Jurkat, Clone E6-1 (cell line): Measurements from ENCODE around the gene ABCG1.

ENCODE experiments used
- DNase-seq: peaks from one replicate; pipeline ENCODE4 v3.0.0-alpha.2; 2011; ENCODE audit warnings: low read depth, low spot score
- H3K4me3 ChIP-seq: 2 replicates; pipeline ENCODE4 v1.5.1; 2011; ENCODE audit warnings: mild to moderate bottlenecking, low read length, control low read depth, moderate library complexity

The ABCG1 gene

DNA sequence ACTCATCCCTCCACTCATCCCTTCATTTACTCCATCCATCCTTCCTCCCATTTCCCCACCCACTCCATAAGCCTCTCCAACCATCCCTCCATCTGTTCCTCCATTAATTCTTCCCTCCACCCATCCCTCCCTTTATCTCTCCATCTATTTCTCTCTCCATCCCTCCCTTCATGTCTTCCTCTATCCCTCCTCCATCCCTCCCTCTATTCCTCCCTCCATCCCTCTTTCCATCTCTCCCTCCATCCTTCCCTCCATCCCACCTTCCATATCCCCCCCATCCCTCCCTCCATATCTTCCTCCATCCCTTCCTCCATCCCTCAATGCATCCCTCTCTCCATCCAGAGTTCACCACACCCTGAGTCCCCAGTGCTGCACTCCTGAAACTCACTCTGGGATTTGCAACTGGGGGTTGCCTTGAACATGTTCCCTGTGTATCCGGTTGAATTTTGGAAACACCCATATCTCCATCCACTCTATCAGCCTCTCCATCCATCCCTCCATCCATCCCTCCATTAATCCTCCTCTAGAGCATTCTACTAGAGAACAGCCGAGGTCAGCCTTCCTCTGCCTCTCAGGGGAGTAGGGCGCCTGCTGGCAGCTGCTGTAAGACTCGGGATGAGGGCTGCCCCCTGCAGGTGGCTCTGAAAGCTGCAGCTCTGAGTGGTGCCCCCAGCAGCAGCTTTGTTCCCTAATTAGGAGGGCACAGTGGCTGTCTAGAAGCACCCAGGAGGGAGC is 39.4 kb downstream of the ABCG1 start:
- peak; percentile 68 for DNase-seq

DNA sequence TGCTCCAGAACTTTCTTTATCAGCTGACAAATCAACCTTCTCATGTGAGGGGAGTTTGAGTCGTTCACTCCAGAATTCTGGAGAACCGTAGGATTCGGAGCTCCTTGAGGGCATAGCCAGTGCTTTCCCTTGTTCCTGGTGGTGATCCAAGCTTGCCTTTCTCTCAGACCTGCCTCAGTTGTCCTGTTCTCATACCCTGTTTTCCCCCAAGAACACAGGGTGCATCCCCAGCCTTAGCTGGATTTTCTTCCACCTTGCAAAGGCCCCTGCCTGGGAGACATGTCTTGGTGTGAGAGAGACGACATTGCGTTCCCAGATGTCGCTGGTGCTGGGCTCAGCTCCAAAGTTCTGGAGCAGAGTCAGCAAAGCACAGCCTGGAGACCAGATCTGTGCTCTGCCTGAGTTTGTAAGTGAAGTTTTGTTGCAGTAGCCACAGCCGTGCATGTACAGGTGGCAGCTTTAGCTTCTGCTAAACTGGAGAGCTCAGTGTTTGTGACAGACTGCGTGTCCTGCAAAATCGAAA is 40.0 kb downstream of the ABCG1 start:
- H3K4me3 ChIP-seq: no peak overlapping the region
- DNase-seq: no peak

More for the DNA sequence above, 39.4 kb downstream of the ABCG1 start:
- H3K4me3 ChIP-seq: no peak overlapping the region

DNA sequence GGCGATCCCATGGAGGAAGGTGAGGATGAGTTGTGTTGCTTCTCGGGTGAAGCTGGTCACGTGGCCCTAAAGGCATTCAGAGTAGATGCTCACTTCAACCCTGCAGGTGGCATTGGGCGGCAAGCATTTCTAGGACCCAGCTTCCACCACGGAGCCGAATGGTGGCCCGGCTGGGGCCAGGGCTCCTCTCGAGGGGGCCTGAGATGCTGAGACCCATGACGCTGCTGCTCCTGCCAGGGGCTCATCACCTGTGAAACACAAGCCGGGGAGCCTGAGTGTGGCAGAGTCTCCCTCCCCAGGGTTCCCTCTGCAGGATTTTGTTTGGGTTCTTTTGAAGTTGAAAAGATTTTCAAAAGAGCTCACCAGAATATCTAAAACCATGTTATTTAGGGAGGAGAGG is 41.2 kb downstream of the ABCG1 start:
- H3K4me3 ChIP-seq: no peak overlapping the region
- no peak for DNase-seq

DNA sequence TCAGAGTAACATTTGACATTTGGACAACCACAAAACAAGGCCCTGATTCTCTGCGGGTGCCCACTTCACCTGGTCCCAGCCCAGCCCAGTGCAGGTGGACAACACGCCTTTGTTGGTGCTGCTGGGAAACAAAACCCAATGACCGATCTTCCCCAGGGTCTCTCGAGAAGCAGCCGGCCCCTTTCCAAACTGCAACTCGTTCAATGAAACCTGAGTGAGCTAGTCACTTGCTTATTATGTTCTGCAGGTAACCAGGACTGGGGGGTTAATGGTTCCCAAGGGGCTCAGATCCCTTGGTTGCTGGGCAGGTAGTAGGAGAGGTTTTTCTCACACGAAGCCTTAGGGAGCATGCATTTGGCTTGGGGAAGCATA is 42.9 kb downstream of the ABCG1 start:
- no peak for DNase-seq
- no peak overlapping the region for H3K4me3 ChIP-seq

DNA sequence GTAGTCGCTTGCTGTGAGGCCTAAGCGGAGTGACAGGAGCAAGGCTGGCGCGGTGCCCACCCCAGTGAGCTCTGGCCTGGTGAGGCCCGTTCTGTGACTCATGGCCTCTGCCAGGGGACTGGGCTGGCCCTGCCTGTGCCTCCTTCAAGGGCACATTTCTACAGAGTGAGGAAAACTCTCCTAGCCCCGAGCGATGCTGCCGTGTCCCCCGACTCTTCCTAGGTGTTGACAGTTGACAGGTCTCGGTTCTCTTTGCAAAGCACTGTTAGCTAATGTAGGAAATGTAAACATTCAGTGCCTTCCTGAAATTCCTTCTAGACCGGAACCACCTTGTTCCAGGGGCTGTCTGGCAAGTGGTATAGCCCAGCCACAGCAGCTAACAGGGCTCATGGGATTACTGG is 43.9 kb downstream of the ABCG1 start:
- H3K4me3 ChIP-seq: no peak overlapping the region
- no peak for DNase-seq

DNA sequence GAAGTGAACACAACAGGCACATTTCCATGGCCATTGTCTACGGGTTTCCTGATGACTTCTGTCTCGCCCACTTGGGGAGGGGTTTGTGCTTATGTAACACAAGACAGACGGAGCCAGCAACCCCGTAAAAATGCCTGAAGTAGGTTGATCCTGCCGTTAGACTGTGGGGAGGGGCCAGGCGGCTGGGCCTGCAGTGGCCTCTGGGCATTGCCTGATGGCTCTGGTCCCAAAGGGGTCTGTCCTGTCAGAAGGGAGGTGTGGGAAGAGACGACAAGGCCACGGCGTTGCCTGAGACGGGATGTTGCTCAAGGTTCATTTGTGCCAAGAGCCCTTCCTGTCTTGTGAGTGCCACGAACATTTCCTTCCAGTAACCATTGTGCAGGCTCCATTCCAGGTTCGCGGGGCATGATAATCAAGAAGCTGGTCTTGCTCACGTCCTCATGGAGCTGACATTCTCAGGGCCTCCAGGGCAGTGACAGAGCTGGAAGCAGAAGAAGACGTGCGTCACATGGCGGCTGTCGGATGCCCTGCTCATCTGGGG is 44.7 kb downstream of the ABCG1 start:
- no peak overlapping the region for H3K4me3 ChIP-seq
- DNase-seq: no peak

DNA sequence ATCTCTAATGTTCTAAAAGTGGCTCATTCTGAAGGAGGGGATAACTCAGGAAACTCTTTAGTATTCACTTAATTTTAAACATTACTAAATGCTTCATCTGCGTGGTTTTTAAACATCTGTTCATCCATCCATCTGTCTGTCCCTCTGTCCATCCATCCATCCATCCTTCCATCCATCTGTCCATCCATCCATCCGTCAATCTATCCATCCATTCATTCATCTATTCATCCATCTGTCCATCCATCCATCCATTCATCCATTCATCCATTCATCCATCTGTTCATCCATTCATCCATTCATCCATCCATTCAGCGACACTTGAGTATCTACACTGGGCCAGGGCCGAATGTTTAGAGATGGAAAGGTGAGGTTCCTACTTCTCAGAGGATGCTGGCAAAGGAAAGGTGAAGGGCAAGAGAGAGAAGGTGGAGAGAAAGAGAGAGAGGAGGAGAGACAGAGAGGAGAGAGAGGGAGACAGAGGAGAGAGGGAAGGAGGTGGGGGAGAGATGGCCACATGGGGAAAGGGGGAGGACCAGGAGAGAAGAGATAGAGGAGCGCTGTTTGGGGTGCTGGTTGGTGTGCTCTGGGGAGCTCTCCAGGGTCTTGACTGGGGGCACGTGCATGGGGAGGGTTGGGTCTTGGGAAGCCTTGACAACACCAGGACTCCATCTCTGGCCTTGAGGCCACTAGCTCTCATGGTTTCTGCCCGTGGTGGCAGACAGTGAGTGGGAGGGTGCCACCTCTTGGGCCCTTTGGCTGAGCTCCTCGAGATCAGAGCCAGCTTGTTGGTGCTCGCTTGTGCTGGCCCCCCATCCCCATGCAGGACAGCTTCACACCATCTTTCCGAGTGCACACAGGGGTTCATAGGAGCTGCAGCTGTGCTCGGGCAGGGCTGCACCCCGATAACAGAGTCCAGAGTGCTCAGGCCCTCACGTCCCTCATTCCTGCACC is 45.6 kb downstream of the ABCG1 start:
- no peak overlapping the region for H3K4me3 ChIP-seq
- no peak for DNase-seq

DNA sequence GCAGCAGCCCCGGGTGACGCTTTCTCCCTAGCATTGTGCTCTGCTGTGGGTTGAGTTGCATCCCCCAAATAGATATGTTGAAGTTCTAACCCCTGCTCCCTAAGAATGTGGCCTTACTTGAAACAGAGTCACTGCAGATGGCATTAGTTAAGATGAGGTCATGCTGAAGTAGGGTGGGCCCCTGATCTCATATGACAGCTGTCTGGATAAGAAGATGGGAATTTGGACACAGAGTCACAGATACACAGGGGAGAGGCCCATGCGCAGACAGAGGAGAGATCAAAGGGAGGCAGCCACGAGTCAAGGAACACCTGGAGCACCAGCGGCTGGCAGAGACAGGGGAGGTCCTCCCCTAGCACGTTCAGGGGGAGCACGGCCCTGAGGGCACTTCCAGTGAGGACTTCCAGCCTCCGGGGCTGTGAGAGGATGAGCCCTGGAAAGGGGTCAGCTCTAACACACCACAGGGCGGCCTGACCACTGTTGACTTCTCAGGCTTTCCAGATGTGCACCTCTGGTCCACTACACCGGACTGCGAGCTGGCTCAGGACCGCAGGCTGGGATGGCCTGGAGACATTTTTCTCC is 46.4 kb downstream of the ABCG1 start:
- H3K4me3 ChIP-seq: no peak overlapping the region
- DNase-seq: no peak

DNA sequence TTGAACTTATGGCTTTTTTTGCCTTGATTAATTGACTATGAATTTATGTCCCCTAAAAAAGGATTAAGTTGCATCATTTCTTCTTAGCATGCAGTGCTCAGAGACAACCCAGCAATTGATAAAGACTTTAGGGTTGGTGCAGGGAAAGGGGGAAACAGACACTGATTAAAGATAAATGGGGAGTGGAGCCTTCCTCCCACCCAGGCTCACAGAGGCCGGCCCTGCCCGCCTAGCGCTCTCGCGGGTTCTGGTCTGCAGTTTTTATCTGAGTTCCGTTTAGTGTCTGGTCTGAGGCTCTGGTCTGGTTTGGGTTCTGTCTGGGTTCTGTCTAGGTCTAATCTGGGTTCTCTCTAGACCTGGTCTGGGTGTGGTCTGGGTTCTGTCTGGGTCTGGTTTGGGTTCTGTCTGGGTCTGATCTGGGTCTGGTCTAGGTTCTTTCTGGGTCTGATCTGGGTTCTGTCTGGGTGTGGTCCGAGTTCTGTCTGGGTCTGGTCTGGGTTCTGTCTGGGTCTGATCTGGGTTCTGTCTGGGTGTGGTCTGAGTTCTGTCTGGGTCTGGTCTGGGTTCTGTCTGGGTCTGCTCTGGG is 48.1 kb downstream of the ABCG1 start:
- DNase-seq: no peak
- H3K4me3 ChIP-seq: no peak overlapping the region

DNA sequence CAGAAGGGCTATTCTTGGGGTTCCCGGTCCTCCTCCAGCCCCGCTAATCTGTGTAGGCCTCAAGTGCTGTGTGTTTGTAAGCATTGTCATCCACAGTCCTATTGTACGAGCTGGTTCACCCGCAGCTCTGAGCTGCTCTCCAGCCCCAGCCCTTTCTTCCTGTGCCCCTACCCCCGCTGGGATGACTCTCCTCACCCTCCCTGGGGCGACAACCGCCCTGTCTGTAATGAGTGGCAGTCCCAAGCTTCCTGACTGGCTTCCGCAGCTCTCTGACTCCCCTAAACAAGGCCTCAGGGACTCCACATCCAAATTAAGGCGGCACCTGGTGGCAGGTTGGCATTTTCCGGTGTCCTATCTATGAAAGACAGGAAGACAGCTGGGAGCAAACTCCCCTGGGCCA is 50.4 kb downstream of the ABCG1 start:
- no peak overlapping the region for H3K4me3 ChIP-seq
- no peak for DNase-seq

DNA sequence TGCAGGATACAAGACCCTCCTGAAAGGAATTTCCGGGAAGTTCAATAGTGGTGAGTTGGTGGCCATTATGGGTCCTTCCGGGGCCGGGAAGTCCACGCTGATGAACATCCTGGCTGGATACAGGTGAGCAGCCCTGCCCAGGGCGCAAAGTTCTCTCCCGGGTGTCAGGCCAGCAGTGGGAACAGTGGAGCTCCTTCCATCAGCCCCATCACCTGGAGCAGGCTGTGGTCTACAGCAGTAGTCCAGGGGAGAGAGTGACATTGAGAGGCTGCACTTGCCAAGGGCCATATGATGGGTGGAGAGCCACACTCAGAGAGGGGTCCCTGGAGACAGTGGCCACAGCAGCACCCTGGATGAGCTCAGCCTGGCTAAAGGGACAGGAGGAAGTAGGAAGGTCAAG is 52.1 kb downstream of the ABCG1 start:
- no peak overlapping the region for H3K4me3 ChIP-seq
- DNase-seq: no peak

DNA sequence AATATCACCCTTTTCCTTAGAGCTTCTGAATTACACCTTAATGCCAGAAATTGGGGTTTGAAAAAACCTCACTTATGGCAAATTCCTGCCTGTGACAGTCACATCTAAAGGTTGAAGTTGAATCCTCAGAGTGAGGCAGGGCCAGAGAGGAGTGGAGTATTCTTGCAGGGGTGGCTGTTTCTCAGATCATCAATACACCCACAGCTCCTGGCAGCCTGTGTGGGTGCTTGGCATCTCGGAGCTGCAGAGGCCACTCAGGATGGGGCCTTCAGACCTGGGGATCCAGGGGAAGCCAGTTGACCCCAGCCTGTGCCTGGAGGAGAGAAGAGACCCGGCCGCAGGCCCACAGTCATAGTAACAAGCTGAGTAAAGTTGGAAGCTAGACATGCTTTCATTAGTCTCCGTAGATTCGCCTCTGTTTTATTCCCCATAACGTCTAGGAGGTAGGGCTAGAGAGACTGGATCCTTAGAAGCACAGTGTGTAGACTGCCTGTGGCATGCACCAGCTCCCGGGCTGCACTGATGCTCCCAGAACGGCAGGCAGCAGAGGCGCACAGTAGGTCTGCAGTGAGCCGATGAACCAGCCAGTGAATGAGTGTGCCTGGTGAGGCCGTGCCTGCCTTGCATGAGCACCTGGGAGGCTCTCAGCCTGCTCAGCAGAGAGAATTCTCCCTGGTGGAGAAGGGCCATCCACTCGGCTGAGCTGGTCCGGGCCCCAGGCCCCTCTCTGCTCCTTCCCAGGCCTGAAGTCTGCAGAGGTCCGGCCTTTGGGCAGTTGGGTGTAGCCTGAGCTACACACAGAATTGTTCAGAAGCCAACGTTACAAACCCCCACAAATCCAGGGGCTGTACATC is 53.4 kb downstream of the ABCG1 start:
- DNase-seq: no peak

DNA sequence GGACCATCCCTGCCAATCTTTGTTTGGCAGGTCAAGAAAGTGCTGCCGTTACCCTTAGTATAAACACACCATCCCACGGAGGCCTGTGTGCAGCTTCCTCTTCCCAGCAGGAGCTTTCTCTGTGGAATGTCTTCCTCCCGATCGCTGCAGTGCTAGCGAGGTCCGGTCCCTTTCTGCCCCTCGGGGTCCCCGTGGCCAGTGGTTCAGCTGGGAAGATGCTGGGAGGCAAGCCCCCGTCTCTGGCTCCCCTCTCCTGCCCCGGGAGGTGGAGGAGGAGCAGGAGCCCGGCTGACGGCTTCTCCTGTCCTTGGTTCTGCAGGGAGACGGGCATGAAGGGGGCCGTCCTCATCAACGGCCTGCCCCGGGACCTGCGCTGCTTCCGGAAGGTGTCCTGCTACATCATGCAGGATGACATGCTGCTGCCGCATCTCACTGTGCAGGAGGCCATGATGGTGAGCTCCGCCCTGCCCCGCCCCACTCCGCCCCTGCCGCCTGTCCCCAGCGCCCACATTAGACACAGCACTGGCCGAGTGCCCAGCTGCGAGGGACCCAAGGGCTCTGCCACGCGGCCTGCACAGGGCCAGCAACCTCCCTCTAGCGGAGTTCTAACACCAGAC is 54.2 kb downstream of the ABCG1 start:
- no peak for DNase-seq
- H3K4me3 ChIP-seq: no peak overlapping the region

More for the DNA sequence above, 53.4 kb downstream of the ABCG1 start:
- H3K4me3 ChIP-seq: no peak overlapping the region

DNA sequence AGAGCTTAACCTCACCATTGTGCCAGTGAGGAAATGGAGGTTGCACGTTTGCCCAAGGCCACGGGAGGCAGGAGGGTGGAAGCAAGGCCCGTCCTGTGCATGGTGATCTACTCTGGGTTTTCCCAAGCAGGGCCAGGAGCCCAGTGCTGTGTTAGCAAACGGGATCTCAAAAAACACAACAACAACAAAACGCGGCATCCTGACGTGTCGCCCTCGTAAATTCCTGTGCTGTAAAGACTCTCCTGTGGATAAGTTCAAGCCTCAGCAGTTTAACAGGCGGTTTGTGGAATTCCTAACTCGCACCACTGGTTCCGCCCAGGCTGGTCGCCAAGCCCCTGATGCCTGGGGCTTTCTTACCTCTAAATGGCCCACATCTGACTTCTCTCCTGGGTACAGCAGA is 57.1 kb downstream of the ABCG1 start:
- H3K4me3 ChIP-seq: no peak overlapping the region
- no peak for DNase-seq

DNA sequence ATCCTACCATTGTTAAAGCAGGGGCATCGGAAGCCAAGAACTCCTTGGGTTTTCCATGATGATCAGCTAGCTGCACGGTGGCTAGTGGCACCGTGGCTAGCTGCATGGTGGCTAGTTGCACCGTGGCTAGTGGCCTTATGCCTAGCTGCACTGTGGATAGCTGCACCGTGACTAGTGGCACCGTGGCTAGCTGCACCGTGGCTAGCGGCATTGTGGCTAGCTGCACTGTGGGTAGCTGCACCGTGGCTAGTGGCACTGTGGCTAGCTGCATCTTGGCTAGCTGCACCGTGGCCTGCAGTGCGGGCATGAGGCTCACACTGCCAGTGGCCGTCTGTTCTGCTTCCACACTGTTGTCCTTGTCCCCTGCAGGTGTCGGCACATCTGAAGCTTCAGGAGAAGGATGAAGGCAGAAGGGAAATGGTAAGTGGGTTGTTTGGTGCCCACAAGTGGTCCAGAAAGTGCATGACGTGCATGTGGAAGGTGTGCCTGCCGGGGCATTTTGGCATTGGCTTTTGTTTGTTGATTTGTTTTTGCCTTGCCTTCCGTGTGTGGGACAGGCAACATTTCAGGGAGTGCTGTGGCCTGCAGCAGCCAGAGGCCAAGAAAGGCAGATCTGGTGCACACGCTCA is 57.7 kb downstream of the ABCG1 start:
- H3K4me3 ChIP-seq: no peak overlapping the region
- DNase-seq: no peak

DNA sequence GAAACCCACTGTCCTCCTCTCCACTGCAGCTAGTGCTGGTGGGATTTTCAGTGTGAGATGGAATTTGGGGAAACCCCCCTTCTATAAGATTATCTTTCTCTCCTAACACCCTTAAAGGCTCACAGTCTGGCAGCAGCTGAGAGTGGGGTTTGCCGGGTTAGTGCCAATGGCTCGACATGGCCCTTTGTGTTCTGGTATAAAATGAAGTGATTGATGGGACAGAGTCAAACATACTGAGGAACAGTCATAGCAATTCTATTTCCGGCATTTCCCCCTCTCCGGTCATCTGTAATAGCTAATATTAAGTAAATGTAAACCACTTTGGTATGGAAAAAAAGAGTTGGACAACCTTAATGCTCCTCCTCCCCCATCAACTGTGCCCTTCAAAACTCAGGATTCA is 58.7 kb downstream of the ABCG1 start:
- H3K4me3 ChIP-seq: no peak overlapping the region
- DNase-seq: no peak

DNA sequence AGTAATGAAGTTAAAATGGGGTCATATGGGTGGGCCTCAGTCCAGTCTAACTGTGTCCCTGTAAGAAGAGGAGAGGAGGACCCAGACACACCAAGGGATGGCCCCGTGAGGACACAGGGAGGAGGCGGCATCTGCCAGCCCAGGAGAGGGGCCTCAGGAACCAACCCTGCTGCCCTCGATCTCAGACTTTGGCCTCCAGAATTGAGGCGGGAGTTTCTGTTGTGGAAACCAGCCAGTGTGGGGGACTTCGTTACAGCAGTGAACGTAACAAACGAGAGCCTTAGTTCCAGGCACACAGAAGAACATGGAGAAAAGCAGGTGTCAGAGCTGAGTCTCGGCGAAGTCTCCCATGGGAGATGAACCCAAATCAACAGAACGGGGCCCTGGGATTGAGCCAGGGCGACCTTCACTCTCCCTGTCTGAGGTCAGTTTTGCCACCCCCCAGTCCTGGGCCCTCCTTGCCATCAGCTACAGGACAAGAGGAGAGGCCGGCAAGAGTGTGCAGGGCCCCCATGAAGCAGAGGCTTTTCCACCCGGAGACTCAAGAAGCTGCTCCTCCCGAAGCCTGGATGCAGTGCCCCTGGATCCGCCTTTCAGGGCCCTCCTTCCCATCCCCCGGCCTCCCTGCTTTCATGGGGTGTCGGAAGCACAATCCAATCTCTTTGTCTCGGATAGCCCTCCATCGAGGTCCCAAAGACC is 59.7 kb downstream of the ABCG1 start:
- no peak overlapping the region for H3K4me3 ChIP-seq
- no peak for DNase-seq
